Measurements from ENCODE around the gene ACBD6. TPM values are rescaled to one million over a fixed set of nuclear protein-coding genes. Genes with fewer than 3 reads are reported as not detected.

Gene ACBD6
- total RNA-seq, 3 donors from 2014 or later = 42.6 to 50.1 (median 48.8) TPM

DNA sequence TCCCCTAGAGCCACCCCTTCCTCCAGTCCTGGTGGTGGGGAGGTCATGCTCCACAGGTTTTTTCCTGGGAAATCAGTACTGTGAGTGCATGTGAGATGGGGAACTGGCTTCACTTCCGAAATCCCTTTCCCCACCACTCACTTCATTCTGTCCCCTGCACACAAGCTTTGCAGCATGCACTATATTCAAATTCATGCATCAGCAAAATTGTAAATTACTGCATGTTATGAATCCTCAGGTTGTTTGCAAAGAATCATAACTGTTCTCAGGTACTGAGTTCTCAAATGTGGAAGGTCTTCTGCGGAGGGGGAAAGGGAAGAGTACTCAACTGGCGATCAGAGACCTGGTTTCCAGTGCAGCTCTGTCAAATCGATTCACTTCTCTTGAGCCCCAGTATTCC, 230.0 kb downstream of the ACBD6 start:
- TF ChIP-seq, protein P1, sequence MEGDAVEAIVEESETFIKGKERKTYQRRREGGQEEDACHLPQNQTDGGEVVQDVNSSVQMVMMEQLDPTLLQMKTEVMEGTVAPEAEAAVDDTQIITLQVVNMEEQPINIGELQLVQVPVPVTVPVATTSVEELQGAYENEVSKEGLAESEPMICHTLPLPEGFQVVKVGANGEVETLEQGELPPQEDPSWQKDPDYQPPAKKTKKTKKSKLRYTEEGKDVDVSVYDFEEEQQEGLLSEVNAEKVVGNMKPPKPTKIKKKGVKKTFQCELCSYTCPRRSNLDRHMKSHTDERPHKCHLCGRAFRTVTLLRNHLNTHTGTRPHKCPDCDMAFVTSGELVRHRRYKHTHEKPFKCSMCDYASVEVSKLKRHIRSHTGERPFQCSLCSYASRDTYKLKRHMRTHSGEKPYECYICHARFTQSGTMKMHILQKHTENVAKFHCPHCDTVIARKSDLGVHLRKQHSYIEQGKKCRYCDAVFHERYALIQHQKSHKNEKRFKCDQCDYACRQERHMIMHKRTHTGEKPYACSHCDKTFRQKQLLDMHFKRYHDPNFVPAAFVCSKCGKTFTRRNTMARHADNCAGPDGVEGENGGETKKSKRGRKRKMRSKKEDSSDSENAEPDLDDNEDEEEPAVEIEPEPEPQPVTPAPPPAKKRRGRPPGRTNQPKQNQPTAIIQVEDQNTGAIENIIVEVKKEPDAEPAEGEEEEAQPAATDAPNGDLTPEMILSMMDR (IDR thresholded peaks at IDR 0.05) = no peak
- no peak for TF ChIP-seq POLR2AphosphoS5 (IDR thresholded peaks at IDR 0.05)
- no peak for TF ChIP-seq POLR2A (IDR thresholded peaks at IDR 0.05)
- Histone ChIP-seq H3K9me3 (no peaks in the 10 kb centered on the region), H3K4me3 (no peak overlapping the region), H3K27me3 (no peaks in the 10 kb centered on the region), H3K36me3 (no peaks in the 10 kb centered on the region), H3K27ac (no peak overlapping the region), H3K4me1 (no peaks in the 10 kb centered on the region)
- no peak for DNase-seq (ENCODE audit: low spot score in 2 of 2)
- intact Hi-C loops (cut with DNase I; ENCODE audit: low total_unique reads) = no loop called here

DNA sequence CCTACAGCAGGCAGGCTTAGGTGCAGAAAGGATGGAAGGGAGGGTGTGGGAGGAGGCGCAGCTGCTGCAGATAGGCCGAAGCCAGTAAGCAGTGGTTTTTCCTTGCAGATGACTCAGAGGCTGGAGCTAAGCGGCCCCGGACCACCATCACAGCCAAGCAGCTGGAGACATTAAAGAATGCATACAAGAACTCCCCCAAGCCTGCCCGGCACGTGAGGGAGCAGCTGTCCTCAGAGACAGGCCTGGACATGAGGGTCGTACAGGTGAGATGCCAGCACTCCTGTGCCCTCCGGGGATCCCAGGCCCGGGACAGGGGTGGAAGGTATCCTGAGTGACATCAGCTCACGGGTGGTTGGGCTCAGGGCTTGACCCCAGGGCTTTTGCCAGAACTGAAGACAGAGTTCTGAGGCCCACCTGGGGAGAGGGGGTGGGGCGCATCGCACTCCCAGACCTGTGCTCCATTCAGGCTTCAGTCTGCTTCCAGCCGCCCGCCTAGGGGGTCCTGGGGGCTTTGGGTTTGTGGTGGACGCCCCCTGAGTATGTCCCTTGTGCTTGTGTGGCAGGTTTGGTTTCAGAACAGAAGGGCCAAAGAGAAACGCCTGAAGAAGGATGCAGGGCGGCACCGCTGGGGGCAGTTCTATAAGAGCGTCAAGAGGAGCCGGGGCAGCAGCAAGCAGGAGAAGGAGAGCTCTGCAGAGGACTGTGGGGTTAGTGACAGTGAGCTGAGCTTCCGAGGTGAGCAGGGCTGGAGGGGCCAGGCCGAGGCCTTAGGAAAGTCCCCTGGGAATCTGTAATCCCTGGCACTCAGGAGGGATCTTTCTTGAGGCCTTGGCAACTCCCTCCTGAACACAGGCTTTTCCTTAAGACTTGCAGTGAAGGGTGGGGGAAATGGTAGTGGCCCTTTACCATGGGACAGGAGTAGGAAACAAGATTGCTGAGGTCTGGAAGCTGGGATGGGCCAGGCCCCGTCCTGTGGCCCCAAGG, 230.8 kb downstream of the ACBD6 start:
- no peak overlapping the region for H3K4me3 ChIP-seq
- no peaks in the 10 kb centered on the region for H3K4me1 ChIP-seq
- no peaks in the 10 kb centered on the region for H3K9me3 ChIP-seq
- TF ChIP-seq, protein P1 (IDR thresholded peaks at IDR 0.05) = no peak
- no peak for TF ChIP-seq POLR2A (IDR thresholded peaks at IDR 0.05)
- no peak for TF ChIP-seq POLR2AphosphoS5 (IDR thresholded peaks at IDR 0.05)
- H3K27ac ChIP-seq = no peak overlapping the region
- intact Hi-C loops (cut with DNase I; ENCODE audit: low total_unique reads) = no loop called here
- no peak for DNase-seq (ENCODE audit: low spot score in 2 of 2)
- H3K27me3 ChIP-seq = no peaks in the 10 kb centered on the region
- no peaks in the 10 kb centered on the region for H3K36me3 ChIP-seq

DNA sequence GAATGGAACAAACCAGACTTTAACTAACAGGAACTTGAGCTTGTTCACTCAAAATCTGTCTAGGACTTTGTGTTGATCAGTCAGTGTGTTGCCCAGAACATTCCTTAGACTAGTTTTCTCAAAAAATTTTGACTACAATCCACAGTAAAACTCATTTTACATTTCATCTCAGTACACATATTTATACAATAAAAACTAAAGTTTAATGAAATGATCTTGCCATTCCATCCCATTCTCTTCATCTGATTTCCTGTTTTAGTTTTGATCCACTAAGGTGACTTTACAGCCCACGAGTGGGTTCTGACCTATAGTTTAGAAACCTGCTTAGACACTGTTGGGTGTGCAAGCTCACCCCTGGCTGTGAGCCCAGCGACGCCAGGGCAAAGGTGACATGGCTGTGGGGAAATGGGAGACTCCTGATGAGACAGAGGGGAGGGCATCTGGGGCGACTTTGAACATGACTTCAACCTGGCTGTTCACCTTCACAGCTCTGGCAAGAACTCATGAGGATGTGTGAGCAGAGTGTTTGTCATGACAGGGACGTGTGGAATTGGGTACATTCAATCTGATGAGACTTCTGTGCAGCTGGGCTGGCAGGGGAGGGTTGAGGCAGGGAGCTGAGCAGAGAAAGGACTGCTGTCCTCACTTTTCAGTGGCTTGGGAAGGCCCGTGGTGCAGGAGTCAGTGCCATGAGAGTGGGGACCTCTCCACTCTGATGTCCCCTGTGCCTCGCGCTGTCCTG, 231.7 kb downstream of the ACBD6 start:
- no peak overlapping the region for H3K27ac ChIP-seq
- intact Hi-C loops (cut with DNase I; ENCODE audit: low total_unique reads) = no loop called here
- no peak for TF ChIP-seq POLR2AphosphoS5 (IDR thresholded peaks at IDR 0.05)
- no peak overlapping the region for H3K4me3 ChIP-seq
- H3K36me3 ChIP-seq = no peaks in the 10 kb centered on the region
- DNase-seq (ENCODE audit: low spot score in 2 of 2) = no peak
- no peaks in the 10 kb centered on the region for H3K9me3 ChIP-seq
- H3K4me1 ChIP-seq = no peaks in the 10 kb centered on the region
- no peaks in the 10 kb centered on the region for H3K27me3 ChIP-seq

DNA sequence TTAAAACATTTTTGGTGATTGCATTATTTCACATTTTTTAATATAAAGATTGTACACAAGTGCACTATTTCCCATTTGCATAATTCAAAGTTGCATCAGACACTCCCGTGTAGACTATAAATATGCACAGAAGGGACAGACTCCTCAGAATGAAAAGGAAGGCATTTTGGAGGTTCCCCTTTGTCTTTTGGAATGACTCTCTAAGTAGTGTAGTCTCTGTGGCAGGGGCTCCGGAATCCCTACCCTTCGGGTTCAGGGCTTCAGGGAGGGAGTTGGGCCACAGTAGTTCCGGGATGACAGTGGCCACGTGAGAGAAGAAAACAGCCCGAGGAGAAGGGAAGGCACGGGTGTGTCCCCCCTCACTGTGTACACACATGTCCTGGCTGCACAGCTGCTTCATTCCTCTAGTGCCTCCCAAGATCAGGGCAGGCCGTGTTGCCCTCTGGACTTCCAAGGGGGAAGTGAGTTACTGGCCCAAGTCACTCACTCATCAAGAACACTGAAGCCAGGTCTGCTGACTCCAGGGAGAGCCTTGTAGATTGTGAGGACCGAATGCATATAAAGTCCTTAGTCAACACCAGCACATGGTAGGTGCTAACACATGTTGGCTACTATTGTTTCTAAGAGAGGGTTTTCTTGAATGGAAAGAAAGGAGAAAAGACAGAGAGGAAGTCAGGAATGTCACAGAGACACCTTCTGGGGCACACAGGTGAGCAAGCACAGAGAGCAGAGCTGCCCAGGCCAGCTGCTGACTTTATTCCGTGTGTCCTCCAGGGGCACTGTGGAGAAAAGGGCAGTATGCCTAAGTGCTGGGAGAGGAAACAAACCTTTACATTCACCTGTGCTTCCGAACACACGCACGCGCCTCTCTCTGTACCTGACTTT, 232.5 kb downstream of the ACBD6 start:
- Histone ChIP-seq H3K27me3 (no peaks in the 10 kb centered on the region), H3K4me3 (no peak overlapping the region), H3K9me3 (no peaks in the 10 kb centered on the region), H3K36me3 (no peaks in the 10 kb centered on the region), H3K4me1 (no peaks in the 10 kb centered on the region), H3K27ac (no peak overlapping the region)
- TF ChIP-seq POLR2A (IDR thresholded peaks at IDR 0.05) = no peak
- no peak for TF ChIP-seq POLR2AphosphoS5 (IDR thresholded peaks at IDR 0.05)
- TF ChIP-seq, protein P1 (IDR thresholded peaks at IDR 0.05) = no peak
- no peak for DNase-seq (ENCODE audit: low spot score in 2 of 2)
- intact Hi-C loops (cut with DNase I; ENCODE audit: low total_unique reads) = no loop called here

DNA sequence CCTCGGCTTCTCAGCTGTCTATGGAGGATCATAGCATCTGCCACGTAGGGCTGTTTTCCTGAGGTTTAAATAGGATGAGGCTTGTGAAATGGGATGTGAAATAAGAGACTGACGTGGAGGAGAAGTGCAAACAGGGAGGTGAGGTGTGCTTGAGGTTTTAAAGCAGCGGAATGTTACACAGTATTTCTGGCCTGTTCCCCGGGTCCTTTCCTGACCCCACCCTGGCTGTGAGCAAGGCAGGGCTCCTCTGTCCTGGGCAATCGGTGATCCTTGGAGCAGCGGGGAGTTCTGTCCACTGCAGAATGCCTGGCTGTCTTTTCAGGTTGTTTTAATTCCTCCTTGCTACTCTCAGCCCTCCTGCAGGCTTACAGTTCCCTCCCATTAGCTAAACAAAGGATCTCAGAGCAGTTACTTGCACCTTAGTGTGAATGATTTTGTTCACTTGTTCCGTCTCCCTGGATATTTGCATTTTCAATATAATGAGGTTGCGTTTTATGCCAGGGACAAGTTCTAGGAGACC, 233.8 kb downstream of the ACBD6 start:
- Histone ChIP-seq H3K9me3 (no peaks in the 10 kb centered on the region), H3K27me3 (no peaks in the 10 kb centered on the region), H3K4me1 (no peaks in the 10 kb centered on the region), H3K27ac (no peak overlapping the region), H3K4me3 (no peak overlapping the region), H3K36me3 (no peaks in the 10 kb centered on the region)
- TF ChIP-seq, protein P1 (IDR thresholded peaks at IDR 0.05) = no peak
- TF ChIP-seq POLR2AphosphoS5 (IDR thresholded peaks at IDR 0.05) (no peak), POLR2A (IDR thresholded peaks at IDR 0.05) (no peak)
- intact Hi-C loops (cut with DNase I; ENCODE audit: low total_unique reads) = no loop called here
- DNase-seq (ENCODE audit: low spot score in 2 of 2) = no peak

All from breast epithelium (tissue), 4 donors.